GM18867 (cell line): Measurements from ENCODE around the gene P2RX6.
A peak's percentile ranks its signal among the peaks of the same experiment; 100 is the strongest.

Experiments
- ATAC-seq: cut with Tn5 transposase; IDR thresholded peaks from one replicate; pipeline ENCODE4 v1.9.1; 2021; ENCODE audit warnings: mild to moderate bottlenecking, moderate library complexity; ENCODE audit not compliant: unreplicated experiment

P2RX6 gene

DNA sequence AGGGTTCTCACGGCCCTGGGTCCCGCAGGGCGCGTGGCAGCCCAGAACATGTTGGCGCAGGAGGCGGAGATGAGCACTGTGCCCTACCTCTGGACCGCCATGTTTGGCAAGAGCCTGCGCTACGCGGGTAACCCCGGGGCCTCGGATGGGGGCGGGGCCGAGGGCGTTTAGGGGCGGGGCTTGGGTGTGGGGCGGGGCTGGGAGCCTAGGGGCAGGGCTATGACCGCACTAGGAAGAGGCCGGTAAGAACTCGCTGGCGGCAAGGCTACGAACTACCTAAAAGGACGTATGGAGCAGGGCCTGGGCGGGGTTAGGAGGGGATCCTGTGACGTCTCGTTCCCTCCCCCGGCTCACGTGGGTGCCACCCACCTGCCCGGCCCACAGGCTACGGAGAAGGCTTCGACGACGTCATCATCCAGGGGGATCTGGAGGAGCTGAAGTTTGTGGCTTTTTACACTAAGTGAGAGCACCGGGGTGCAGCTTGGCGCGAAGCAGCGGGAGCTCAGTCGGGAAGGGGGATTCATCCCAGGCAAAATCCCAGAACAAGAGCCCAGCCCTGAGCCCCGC lies 35.6 kb upstream of the P2RX6 start:
- ATAC-seq: no peak

- ATAC-seq: no peak
These were observed 35.0 kb upstream of the P2RX6 start for GRCh38 chr22:20979940-20980453.

DNA sequence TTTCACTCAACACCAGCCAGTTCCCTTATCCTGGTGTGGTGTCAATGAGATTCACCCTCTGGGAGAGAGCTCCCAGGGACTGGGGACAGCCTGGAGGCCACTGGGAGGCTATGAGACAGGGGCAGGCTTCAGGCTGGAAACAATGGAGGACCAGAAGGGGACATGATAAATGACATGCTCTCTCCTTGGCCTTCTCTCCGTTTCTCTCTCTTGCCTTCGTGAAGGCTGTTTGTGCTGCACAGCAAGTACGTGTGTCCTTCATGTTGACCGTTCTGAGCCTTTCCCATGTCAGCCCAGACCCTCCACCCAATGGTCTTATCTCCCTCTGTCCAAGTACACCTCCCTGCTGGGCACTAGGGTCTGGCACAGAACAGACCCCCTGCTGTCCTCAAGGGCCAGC lies 34.4 kb upstream of the P2RX6 start:
- no peak for ATAC-seq

- no peak for ATAC-seq
These were observed 33.8 kb upstream of the P2RX6 start for GRCh38 chr22:20980938-20981722.

DNA sequence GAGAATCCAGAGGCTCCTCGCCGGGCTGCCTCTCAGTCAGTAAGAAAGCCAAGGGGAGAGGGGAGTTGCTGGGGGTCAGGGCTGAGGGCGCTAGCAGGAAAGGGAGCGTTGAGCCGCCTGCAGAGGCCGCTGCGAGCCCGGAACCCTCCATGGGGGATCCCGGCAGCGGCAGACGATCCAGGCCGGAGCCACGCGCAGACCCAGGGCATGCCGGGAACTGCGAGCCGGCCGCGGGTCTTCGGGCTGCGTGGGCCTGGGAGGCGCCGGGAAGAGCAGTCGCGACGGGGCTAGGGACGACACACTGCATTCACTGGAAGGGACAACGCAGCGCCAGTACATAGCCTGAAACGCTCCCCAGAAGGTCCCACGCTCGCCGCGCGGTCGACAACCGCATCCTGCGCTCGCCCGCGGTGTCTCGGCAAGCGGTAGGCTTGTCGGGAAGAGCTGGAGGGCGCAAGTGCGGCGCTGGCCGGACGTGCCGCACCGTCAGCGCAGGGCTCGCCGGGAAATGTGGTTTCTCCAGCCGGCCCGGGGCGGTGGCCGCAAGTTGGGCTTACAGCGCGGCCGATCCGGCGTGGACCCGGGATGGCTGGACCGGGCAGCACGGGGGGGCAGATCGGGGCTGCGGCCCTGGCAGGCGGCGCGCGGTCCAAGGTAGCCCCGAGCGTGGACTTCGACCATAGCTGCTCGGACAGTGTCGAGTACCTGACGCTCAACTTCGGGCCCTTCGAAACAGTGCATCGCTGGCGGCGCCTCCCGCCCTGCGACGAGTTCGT lies 33.0 kb upstream of the P2RX6 start, which contains the start of gene LZTR1:
Gene LZTR1, plus strand, starts transcription at position 511 of the 776 bp plus-strand sequence. Its CDS starts 75 bp downstream, at position 586.
- ATAC-seq: peak; percentile 86

DNA sequence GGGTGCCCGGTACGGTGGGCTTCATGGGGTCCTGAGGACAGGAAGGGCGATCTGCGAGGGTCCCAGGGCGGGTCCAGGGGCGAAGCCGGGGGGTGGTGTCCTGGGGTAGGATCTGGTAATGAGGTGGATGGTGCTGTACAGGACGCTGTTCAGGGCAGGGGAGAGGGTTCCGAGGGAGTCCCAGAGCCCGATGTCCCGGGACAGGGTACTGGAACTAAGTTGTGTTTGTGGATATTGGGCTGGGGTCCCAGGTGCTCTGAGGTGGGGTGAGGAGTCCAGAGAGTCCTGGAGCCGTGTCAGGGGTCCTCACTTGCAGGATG lies 32.4 kb upstream of the P2RX6 start:
- ATAC-seq: peak; percentile 23

DNA sequence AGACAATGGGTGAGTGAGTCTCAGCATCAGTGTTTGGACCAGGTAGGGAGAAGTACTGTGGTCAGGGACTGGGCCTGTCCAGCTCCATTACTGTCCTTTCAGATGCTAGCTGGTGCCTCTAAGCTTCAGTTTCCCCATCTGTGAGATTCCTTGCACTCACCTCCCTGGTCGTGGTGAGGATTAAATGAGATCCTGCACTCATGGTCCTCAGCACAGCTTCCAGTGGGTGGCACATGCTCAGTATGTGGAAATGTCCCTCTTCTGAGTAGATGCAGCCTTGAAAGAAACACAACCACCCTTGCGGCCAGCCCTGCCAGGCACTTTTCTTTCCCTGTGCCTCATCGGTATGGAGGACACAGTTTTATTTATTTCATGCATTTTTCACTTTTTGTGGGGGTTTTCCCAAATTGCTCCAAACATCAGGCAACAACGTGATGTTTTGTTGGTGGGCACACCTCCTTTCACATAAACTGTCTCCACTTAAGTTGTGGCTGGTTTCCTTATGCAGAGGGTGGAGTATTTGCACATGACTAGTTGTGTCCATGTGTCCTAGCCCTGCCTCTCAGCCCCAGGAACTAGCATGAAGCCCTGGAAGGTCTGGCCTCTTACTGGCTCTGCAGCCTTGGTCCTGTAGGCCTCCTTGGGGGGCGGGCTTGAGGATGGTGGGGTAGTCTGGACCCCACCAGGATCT lies 31.7 kb upstream of the P2RX6 start:
- ATAC-seq: no peak

DNA sequence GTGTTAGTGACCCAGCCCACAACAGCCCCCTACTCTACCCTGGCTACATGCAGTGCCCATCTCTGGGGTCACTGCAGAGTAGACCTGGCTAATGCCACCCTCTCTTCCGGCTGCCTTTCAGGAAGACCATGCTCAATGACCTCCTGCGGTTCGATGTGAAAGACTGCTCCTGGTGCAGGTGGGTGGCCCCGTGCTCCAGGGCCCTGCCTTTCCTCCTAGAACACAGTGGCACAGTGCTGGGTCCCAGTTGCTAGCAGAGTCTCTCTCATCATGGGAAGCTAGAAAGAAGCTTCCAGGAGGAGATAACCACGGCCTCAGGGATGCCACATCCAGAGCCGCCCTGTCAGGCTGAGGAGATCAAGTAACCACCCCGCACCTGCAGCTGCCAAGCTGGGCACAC lies 29.2 kb upstream of the P2RX6 start:
- ATAC-seq: no peak

- ATAC-seq: no peak
These were observed 28.6 kb upstream of the P2RX6 start for GRCh38 chr22:20986365-20986764.

- ATAC-seq: no peak
These were observed 27.6 kb upstream of the P2RX6 start for GRCh38 chr22:20987375-20987774.

DNA sequence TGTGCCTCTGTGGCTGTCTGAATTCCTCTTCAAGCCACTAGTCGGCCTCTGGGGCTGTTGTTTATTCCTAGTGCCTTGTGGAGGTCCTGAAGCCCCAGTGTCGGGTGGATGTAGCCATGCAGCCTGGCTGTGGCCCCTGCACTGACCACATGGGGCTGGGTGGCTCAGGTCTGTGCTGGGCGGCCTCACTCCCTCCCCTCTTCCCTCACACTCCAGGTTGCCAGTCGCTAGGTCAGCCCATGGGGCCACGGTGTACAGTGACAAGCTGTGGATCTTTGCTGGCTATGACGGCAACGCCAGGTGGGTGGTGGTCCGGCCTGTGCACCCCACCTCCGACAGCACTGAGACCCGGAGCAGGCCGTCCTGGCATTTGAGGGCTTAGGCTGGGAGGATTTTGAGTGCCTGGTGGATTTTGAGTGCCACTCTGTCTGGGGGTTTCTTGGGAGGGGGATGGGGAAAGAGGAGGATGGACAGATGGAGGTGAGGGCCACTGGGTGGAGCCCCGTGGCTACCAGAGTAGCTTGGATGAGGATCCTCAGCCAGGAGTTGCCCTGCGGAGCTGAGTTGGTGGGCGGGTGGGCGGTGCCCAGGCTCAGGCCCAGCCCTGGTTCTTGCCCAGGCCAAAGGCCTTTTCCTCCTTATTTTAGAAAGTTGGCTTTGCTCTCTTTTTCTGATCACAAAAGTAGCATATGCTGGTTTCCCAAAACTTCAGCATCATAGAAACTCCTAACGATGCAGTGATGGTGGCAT lies 26.2 kb upstream of the P2RX6 start:
- ATAC-seq: no peak

DNA sequence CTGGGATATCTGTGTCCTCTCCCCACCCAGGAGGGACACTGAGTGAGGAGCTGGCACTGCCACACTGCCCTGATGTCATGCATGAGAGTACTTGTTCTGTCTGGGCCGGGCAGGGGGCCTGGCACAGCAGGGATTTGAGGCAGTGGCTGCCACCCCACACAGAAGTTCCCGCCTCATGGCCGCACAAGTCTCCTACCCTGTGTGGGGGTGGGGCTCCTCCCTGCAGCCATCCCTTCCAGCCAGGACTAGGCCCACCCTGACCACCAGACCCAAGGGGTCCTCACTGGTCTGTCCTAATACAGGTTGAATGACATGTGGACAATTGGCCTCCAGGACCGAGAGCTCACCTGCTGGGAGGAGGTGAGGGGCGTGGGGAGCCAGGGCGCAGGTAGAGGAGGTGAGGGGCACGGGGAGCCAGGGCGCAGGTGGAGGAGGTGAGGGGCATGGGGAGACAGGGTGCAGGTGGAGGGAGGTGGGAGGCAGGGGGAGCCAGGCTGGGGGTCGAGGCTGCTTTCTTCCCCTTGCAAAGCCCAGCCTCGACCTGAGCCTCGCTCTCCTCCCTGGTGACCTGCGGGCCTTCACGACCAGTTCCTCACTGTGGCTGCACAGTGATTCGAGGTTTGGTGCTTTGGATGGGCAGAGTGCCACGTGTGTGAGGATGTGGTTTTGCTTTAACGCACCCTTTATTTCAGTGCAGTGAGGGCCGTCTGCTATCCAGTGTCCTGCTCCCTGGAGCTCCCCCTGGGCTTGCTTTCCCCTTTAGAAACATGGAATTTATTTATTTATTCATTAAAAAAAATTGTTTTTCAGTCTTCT lies 25.4 kb upstream of the P2RX6 start:
- ATAC-seq: no peak

DNA sequence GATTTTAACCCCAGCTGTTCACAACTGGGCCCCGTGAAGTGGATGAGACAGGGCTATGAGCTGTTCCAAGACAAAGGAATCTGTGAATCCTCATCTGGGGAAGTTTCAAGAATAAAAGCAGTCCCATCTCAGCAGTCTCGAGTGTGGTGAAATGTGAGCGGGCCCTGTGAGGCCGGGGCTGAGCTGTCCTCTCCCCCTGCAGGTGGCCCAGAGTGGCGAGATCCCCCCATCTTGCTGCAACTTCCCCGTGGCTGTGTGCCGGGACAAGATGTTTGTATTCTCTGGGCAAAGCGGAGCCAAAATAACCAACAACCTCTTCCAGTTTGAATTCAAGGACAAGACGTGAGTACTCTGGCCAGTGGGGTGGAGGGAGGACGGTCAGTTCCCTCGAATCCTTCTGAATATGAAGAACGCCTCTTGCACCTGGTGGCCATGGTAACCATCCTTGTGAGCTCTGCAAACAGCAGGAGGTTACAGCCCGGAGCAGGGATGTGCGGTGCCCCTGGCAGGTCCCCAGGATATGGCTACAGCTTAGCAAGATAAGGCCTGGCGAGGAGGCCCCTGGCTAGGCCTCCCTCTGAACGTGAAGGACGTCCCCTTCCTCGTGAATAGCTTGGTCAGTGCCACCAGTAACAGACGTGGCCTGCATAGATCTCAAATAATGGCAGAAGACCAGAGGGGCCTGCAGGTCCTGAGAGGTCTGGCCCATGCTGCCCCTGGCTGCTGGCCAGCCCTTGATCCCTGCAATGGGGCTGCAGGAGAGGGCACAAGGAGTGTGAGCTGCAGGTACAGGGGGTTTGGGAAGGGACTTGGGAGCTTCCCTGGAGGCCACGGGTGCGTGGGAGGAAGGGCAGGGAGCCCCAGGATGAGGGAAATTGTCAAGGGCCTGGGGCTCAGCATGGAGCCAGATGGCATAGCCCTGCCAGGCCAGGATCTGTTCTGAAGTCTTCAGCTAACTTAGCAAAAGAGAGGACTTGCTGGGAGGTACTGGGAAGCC lies 24.5 kb upstream of the P2RX6 start:
- no peak for ATAC-seq

- no peak for ATAC-seq
These were observed 23.5 kb upstream of the P2RX6 start for GRCh38 chr22:20991252-20992055.

DNA sequence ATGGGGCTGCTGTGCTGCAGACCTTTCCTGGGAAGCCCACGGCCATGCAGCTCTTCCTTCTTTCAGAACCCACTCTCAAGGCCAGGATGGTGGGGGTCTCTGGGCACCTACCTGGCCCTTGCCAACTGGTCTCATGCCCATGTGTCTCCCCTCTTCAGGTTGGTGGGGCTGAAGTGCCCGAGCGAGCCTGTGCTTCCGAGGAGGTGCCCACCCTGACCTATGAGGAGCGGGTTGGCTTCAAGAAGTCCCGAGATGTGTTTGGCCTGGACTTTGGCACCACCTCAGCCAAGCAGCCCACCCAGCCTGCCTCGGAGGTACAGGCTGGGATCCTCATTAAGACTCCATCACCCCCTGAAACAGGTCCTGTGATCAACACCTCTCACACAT lies 22.9 kb upstream of the P2RX6 start:
- ATAC-seq: no peak

DNA sequence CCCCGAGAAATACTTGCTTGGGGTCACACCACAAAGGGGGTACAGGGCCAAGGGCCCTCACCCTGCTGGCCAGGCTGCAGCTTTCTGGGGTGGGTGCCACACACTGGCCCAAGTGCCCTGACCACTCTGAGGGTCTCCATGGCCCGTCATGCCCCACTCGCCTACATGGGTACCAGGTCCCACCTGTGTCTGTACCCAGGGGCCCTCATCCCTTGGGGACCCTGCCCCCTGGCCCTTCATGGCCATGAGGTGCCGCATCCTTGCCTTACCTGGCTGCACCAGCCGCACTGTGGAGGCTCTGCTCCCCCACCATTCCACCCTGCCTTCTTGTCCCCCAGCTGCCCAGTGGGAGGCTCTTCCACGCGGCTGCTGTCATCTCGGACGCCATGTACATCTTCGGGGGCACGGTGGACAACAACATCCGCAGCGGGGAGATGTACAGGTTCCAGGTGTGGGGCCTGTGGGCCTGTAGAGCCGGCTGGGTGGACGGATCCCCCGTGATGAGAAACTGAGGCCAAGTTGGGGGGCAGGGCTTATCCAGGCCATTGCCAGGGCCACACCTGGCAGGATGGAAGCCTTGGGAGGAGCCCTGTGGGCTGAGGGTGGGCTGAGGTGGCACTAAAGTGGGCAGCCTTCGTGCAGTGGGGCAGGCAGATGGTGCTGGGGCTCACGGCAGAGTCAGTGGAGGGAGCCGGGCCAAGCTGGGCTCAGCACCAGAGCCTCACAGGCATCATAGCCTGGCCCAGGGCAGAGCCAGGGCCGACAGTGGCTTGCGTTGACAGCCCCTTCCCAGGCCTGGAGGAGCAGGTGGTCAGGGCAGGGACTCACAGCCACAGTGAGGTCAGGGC lies 22.3 kb upstream of the P2RX6 start:
- ATAC-seq: no peak
